KOPT-K1 (cell line): ENCODE measurements around the gene RTRAF.

ENCODE experiments used
- H3K27ac ChIP-seq: fragments of 200-600 bp; sonication (generic); 2 replicates; pipeline ENCODE4 v1.5.1; 2016; ENCODE audit warnings: antibody characterized with exemption, mild to moderate bottlenecking, low read depth, low read length; ENCODE audit not compliant: poor library complexity, severe bottlenecking
- H3K36me3 ChIP-seq: fragments of 200-600 bp; sonication (generic); 2 replicates; pipeline ENCODE4 v1.5.1; 2017; ENCODE audit warnings: antibody characterized with exemption, mild to moderate bottlenecking, low read length, moderate library complexity; ENCODE audit not compliant: insufficient read depth
- H3K9me3 ChIP-seq: fragments of 200-600 bp; sonication (generic); 2 replicates; pipeline ENCODE4 v1.5.1; 2017; ENCODE audit warnings: antibody characterized with exemption, low read length, mild to moderate bottlenecking; ENCODE audit not compliant: insufficient read depth, poor library complexity, severe bottlenecking

The RTRAF gene

GRCh38 chr14:52044791-52045522 is 55.6 kb downstream of the RTRAF start:
- no peaks in the 10 kb centered on the region for H3K36me3 ChIP-seq
- no peak overlapping the region for H3K27ac ChIP-seq
- H3K9me3 ChIP-seq = no peaks in the 10 kb centered on the region

- H3K36me3 ChIP-seq = no peaks in the 10 kb centered on the region
- H3K9me3 ChIP-seq = no peaks in the 10 kb centered on the region
- no peak overlapping the region for H3K27ac ChIP-seq
These were observed 57.1 kb downstream of the RTRAF start for GRCh38 chr14:52046376-52046917.

GRCh38 chr14:52048116-52048515 is 58.8 kb downstream of the RTRAF start:
- Histone ChIP-seq H3K27ac (no peak overlapping the region), H3K36me3 (no peaks in the 10 kb centered on the region; the same call in 1 of the 2 replicates)

GRCh38 chr14:52048641-52049204 is 59.4 kb downstream of the RTRAF start:
- H3K36me3 ChIP-seq = no peaks in the 10 kb centered on the region; the same call in 1 of the 2 replicates
- H3K27ac ChIP-seq = no peak overlapping the region
- no peaks in the 10 kb centered on the region for H3K9me3 ChIP-seq

More at GRCh38 chr14:52048116-52048515, 58.8 kb downstream of the RTRAF start:
- H3K9me3 ChIP-seq = no peaks in the 10 kb centered on the region

GRCh38 chr14:52049271-52049670 is 59.9 kb downstream of the RTRAF start:
- no peaks in the 10 kb centered on the region; the same call in 1 of the 2 replicates for H3K36me3 ChIP-seq
- H3K27ac ChIP-seq = no peak overlapping the region
- H3K9me3 ChIP-seq = no peaks in the 10 kb centered on the region

- no peaks in the 10 kb centered on the region for H3K9me3 ChIP-seq
- H3K36me3 ChIP-seq = no peaks in the 10 kb centered on the region; the same call in 1 of the 2 replicates
- no peak overlapping the region for H3K27ac ChIP-seq
These were observed 60.6 kb downstream of the RTRAF start for GRCh38 chr14:52049721-52050588.

- no peaks in the 10 kb centered on the region for H3K9me3 ChIP-seq
- no peak overlapping the region for H3K27ac ChIP-seq
- no peaks in the 10 kb centered on the region; the same call in 1 of the 2 replicates for H3K36me3 ChIP-seq
These were observed 61.9 kb downstream of the RTRAF start for GRCh38 chr14:52051251-52051650.

- H3K27ac ChIP-seq = no peak overlapping the region
These were observed 62.5 kb downstream of the RTRAF start for GRCh38 chr14:52051871-52052270.

GRCh38 chr14:52052288-52052943 is 63.1 kb downstream of the RTRAF start:
- no peaks in the 10 kb centered on the region for H3K9me3 ChIP-seq

More at GRCh38 chr14:52051871-52052270, 62.5 kb downstream of the RTRAF start:
- Histone ChIP-seq H3K36me3 (no peaks in the 10 kb centered on the region; the same call in 1 of the 2 replicates), H3K9me3 (no peaks in the 10 kb centered on the region)

GRCh38 chr14:52053044-52053443 is 63.7 kb downstream of the RTRAF start:
- no peaks in the 10 kb centered on the region for H3K9me3 ChIP-seq
- no peak overlapping the region for H3K27ac ChIP-seq
- no peaks in the 10 kb centered on the region; the same call in 1 of the 2 replicates for H3K36me3 ChIP-seq

More at GRCh38 chr14:52052288-52052943, 63.1 kb downstream of the RTRAF start:
- H3K27ac ChIP-seq = no peak overlapping the region
- no peaks in the 10 kb centered on the region; the same call in 1 of the 2 replicates for H3K36me3 ChIP-seq

- Histone ChIP-seq H3K27ac (no peak overlapping the region), H3K9me3 (no peaks in the 10 kb centered on the region), H3K36me3 (no peaks in the 10 kb centered on the region; the same call in 1 of the 2 replicates)
These were observed 65.3 kb downstream of the RTRAF start for GRCh38 chr14:52054678-52055077.

- H3K36me3 ChIP-seq = no peaks in the 10 kb centered on the region; the same call in 1 of the 2 replicates
- H3K27ac ChIP-seq = no peak overlapping the region
- H3K9me3 ChIP-seq = no peaks in the 10 kb centered on the region
These were observed 65.8 kb downstream of the RTRAF start for GRCh38 chr14:52055167-52055566.

- Histone ChIP-seq H3K27ac (no peak overlapping the region), H3K36me3 (no peaks in the 10 kb centered on the region)
These were observed 69.0 kb downstream of the RTRAF start for GRCh38 chr14:52058341-52058740.

GRCh38 chr14:52059649-52060048 is 70.3 kb downstream of the RTRAF start:
- Histone ChIP-seq H3K36me3 (no peaks in the 10 kb centered on the region), H3K9me3 (no peaks in the 10 kb centered on the region), H3K27ac (no peak overlapping the region)

More at GRCh38 chr14:52058341-52058740, 69.0 kb downstream of the RTRAF start:
- no peaks in the 10 kb centered on the region for H3K9me3 ChIP-seq
